Measurements from ENCODE around the gene MCRIP1.

The MCRIP1 gene

GRCh38 chr17:81813861-81814683, 19.0 kb downstream of the MCRIP1 start:
- no peak for DNase-seq (ENCODE audit: extremely low read depth, low read depth)
- no peak for TF ChIP-seq CTCF (IDR thresholded peaks at IDR 0.05; ENCODE audit: low read depth, low read length)

- no peak for TF ChIP-seq CTCF (IDR thresholded peaks at IDR 0.05; ENCODE audit: low read depth, low read length)
- no peak for DNase-seq (ENCODE audit: extremely low read depth, low read depth)
Measured at GRCh38 chr17:81813371-81813684, 19.8 kb downstream of the MCRIP1 start.

GRCh38 chr17:81812571-81813370, 20.3 kb downstream of the MCRIP1 start:
- DNase-seq (ENCODE audit: extremely low read depth, low read depth): no peak
- no peak for TF ChIP-seq CTCF (IDR thresholded peaks at IDR 0.05; ENCODE audit: low read depth, low read length)

- no peak for DNase-seq (ENCODE audit: extremely low read depth, low read depth)
- no peak for TF ChIP-seq CTCF (IDR thresholded peaks at IDR 0.05; ENCODE audit: low read depth, low read length)
Measured at GRCh38 chr17:81811705-81812570, 21.2 kb downstream of the MCRIP1 start.

- DNase-seq (ENCODE audit: extremely low read depth, low read depth): no peak
- no peak for TF ChIP-seq CTCF (IDR thresholded peaks at IDR 0.05; ENCODE audit: low read depth, low read length)
Measured at GRCh38 chr17:81810892-81811704, 22.0 kb downstream of the MCRIP1 start.

- no peak for DNase-seq (ENCODE audit: extremely low read depth, low read depth)
Measured at GRCh38 chr17:81810476-81810875, 22.6 kb downstream of the MCRIP1 start.

More at GRCh38 chr17:81810476-81810875, 22.6 kb downstream of the MCRIP1 start:
- no peak for TF ChIP-seq CTCF (IDR thresholded peaks at IDR 0.05; ENCODE audit: low read depth, low read length)
